ENCODE measurements around the gene ZBTB7A. TPM values are rescaled to one million over a fixed set of nuclear protein-coding genes. Genes with fewer than 3 reads are reported as not detected.

Gene ZBTB7A
- total RNA-seq, 2 donors from 2014 or later: 110 to 123 TPM

- Histone ChIP-seq H3K27ac (no peak overlapping the region), H3K4me1 (no peaks in the 10 kb centered on the region), H3K9me3 (no peaks in the 10 kb centered on the region), H3K36me3 (no peaks in the 10 kb centered on the region), H3K4me3 (no peak overlapping the region), H3K27me3 (no peaks in the 10 kb centered on the region), H3K9ac (ENCODE audit: low read depth in 2 of 2, low read length in 2 of 2) (no peak overlapping the region)
- DNase-seq: no peak
- intact Hi-C loops (cut with DNase I): no loop called here
- TF ChIP-seq, protein P1, sequence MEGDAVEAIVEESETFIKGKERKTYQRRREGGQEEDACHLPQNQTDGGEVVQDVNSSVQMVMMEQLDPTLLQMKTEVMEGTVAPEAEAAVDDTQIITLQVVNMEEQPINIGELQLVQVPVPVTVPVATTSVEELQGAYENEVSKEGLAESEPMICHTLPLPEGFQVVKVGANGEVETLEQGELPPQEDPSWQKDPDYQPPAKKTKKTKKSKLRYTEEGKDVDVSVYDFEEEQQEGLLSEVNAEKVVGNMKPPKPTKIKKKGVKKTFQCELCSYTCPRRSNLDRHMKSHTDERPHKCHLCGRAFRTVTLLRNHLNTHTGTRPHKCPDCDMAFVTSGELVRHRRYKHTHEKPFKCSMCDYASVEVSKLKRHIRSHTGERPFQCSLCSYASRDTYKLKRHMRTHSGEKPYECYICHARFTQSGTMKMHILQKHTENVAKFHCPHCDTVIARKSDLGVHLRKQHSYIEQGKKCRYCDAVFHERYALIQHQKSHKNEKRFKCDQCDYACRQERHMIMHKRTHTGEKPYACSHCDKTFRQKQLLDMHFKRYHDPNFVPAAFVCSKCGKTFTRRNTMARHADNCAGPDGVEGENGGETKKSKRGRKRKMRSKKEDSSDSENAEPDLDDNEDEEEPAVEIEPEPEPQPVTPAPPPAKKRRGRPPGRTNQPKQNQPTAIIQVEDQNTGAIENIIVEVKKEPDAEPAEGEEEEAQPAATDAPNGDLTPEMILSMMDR (IDR thresholded peaks at IDR 0.05): no peak
Observed at GRCh38 chr19:4038057-4038456, 28.6 kb downstream of the ZBTB7A start.

GRCh38 chr19:4037301-4037949 lies 29.3 kb downstream of the ZBTB7A start:
- no peak overlapping the region for H3K27ac ChIP-seq
- no peak overlapping the region for H3K4me3 ChIP-seq
- no peak overlapping the region for H3K9ac ChIP-seq (ENCODE audit: low read depth in 2 of 2, low read length in 2 of 2)
- intact Hi-C loops (cut with DNase I): no loop called here
- DNase-seq: no peak
- no peaks in the 10 kb centered on the region for H3K9me3 ChIP-seq
- TF ChIP-seq, protein P1 (IDR thresholded peaks at IDR 0.05): no peak
- no peaks in the 10 kb centered on the region for H3K36me3 ChIP-seq
- H3K27me3 ChIP-seq: no peaks in the 10 kb centered on the region
- H3K4me1 ChIP-seq: no peaks in the 10 kb centered on the region

DNA sequence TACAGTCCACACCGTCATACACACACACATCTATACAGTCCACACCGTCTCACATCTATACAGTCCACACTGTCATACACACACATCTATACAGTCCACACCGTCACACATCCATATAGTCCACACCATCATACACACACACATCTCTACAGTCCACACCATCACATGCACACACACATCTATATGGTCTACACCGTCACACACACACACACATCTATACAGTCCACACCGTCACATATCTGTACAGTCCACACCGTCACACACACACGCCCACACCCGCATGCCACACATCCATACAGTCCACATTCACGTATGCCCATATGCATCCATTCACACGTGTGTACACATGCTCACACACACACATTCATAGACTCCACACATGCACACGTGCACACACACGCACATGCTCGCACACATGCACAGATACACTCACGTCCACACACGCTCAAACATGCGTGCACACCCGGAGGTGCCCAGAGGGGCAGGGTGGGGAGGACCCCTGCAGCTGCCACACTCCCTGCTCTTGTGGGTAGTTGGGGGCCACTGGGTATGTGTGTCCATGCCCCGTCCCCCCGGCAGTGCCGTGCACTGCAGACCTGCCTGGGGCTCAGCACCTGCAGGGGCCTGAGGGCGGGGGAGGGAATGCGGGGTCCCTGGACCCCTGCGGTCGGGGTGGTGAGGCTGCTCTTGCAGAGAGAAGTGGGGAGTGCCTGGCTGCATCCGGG lies 30.0 kb downstream of the ZBTB7A start:
- DNase-seq: no peak
- H3K4me1 ChIP-seq: no peaks in the 10 kb centered on the region
- no peaks in the 10 kb centered on the region for H3K36me3 ChIP-seq
- TF ChIP-seq, protein P1 (IDR thresholded peaks at IDR 0.05): no peak
- H3K9ac ChIP-seq (ENCODE audit: low read depth in 2 of 2, low read length in 2 of 2): no peak overlapping the region
- H3K27me3 ChIP-seq: no peaks in the 10 kb centered on the region
- no peak overlapping the region for H3K27ac ChIP-seq
- no peak overlapping the region for H3K4me3 ChIP-seq
- intact Hi-C loops (cut with DNase I): no loop called here
- H3K9me3 ChIP-seq: no peaks in the 10 kb centered on the region

DNA sequence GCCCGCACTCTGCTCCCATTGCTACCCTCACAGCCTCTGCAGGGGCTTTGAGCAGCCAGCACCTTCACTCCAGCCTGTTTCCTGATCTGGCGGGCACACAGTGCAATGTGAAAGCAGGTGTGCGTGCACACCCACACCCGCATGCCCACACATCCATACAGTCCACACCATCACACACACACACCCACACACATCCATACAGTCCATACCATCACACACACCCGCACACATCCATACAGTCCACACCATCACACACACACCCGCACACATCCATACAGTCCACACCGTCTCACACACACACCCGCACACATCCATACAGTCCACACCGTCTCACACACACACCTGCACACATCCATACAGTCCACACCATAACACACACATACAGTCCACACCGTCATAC lies 31.1 kb downstream of the ZBTB7A start:
- no peak for DNase-seq
- intact Hi-C loops (cut with DNase I): no loop called here
- H3K9ac ChIP-seq (ENCODE audit: low read depth in 2 of 2, low read length in 2 of 2): no peak overlapping the region
- TF ChIP-seq, protein P1 (IDR thresholded peaks at IDR 0.05): no peak
- H3K4me1 ChIP-seq: no peaks in the 10 kb centered on the region
- no peaks in the 10 kb centered on the region for H3K9me3 ChIP-seq
- no peak overlapping the region for H3K4me3 ChIP-seq
- H3K36me3 ChIP-seq: no peaks in the 10 kb centered on the region
- no peaks in the 10 kb centered on the region for H3K27me3 ChIP-seq
- no peak overlapping the region for H3K27ac ChIP-seq

- Histone ChIP-seq H3K4me3 (no peak overlapping the region), H3K27ac (no peak overlapping the region), H3K27me3 (no peaks in the 10 kb centered on the region), H3K9ac (ENCODE audit: low read depth in 2 of 2, low read length in 2 of 2) (no peak overlapping the region), H3K4me1 (no peaks in the 10 kb centered on the region), H3K9me3 (no peaks in the 10 kb centered on the region), H3K36me3 (no peaks in the 10 kb centered on the region)
- intact Hi-C loops (cut with DNase I): no loop called here
- DNase-seq: no peak
- TF ChIP-seq, protein P1 (IDR thresholded peaks at IDR 0.05): no peak
Observed at GRCh38 chr19:4035018-4035566, 31.6 kb downstream of the ZBTB7A start.
